ENCODE data around the gene PTPN14.

PTPN14 gene

GRCh38 chr1:214550013-214550856 lies 1.2 kb downstream of the PTPN14 start (continued):
- TF ChIP-seq ZNF398 (tag by site-specific recombination; IDR thresholded peaks at IDR 0.05) (no peak; the same call in 1 of the 2 replicates), ZNF426 (tag by site-specific recombination; IDR thresholded peaks at IDR 0.05) (no peak), SALL2 (tag by site-specific recombination; IDR thresholded peaks at IDR 0.05; ENCODE audit: borderline replicate concordance) (no peak), ZNF529 (tag by site-specific recombination; IDR thresholded peaks at IDR 0.05; ENCODE audit: insufficient replicate concordance) (no peak), TCF7L2 (IDR thresholded peaks at IDR 0.05; ENCODE audit: borderline replicate concordance, low read depth, low read length) (no peak), ZNF747 (tag by site-specific recombination; IDR thresholded peaks at IDR 0.05) (no peak), ZNF169 (tag by site-specific recombination; IDR thresholded peaks at IDR 0.05) (no peak), ZNF19 (tag by site-specific recombination; IDR thresholded peaks at IDR 0.05; ENCODE audit: low read depth) (no peak), KLF9 (tag by site-specific recombination; IDR thresholded peaks at IDR 0.05; ENCODE audit: low read depth) (no peak), ZNF549 (tag by site-specific recombination; IDR thresholded peaks at IDR 0.05) (0 out of 2 replicates have a peak, but pooled peaks have one; percentile 57), ZNF2 (tag by site-specific recombination; IDR thresholded peaks at IDR 0.05) (no peak), ZNF214 (tag by site-specific recombination; IDR thresholded peaks at IDR 0.05; ENCODE audit: borderline replicate concordance) (no peak), ZNF707 (tag by site-specific recombination; IDR thresholded peaks at IDR 0.05) (no peak), IKZF3 (tag by site-specific recombination; IDR thresholded peaks at IDR 0.05) (0 out of 2 replicates have a peak, but pooled peaks have one; percentile 15), BCL6B (tag by site-specific recombination; IDR thresholded peaks at IDR 0.05) (no peak), ZNF701 (tag by site-specific recombination; IDR thresholded peaks at IDR 0.05) (no peak), ZNF146 (tag by site-specific recombination; IDR thresholded peaks at IDR 0.05) (no peak), ZNF311 (tag by site-specific recombination; IDR thresholded peaks at IDR 0.05; ENCODE audit: borderline replicate concordance) (no peak), ZNF324 (tag by site-specific recombination; IDR thresholded peaks at IDR 0.05) (no peak), ZNF624 (tag by site-specific recombination; IDR thresholded peaks at IDR 0.05) (no peak), ZNF623 (tag by site-specific recombination; IDR thresholded peaks at IDR 0.05) (no peak), GLI4 (tag by site-specific recombination; IDR thresholded peaks at IDR 0.05) (no peak), ZNF121 (tag by site-specific recombination; IDR thresholded peaks at IDR 0.05) (no peak), ZBTB11 (tag by site-specific recombination; conservative IDR thresholded peaks at IDR 0.05; ENCODE audit: low read depth) (no peak), ZNF366 (tag by site-specific recombination; conservative IDR thresholded peaks at IDR 0.05) (peak; percentile 34; the same call in 1 of the 2 replicates), KLF8 (tag by site-specific recombination; IDR thresholded peaks at IDR 0.05) (no peak), ZBTB10 (tag by site-specific recombination; IDR thresholded peaks at IDR 0.05) (no peak), ZNF239 (tag by site-specific recombination; IDR thresholded peaks at IDR 0.05) (no peak), ZNF555 (tag by site-specific recombination; conservative IDR thresholded peaks at IDR 0.05) (no peak), ZFP3 (tag by site-specific recombination; IDR thresholded peaks at IDR 0.05; ENCODE audit: low read depth) (no peak), KLF1 (tag by site-specific recombination; IDR thresholded peaks at IDR 0.05) (no peak), MYNN (tag by site-specific recombination; IDR thresholded peaks at IDR 0.05; ENCODE audit: borderline replicate concordance) (no peak)

Measured in HEK293 (cell line).